ENCODE measurements around the gene XPA.
"Not testable (repeated sequence)": the region's sequence is repeated elsewhere in the genome, so short reads cannot be mapped to it uniquely, and the experiment has no call there.

The XPA gene

DNA sequence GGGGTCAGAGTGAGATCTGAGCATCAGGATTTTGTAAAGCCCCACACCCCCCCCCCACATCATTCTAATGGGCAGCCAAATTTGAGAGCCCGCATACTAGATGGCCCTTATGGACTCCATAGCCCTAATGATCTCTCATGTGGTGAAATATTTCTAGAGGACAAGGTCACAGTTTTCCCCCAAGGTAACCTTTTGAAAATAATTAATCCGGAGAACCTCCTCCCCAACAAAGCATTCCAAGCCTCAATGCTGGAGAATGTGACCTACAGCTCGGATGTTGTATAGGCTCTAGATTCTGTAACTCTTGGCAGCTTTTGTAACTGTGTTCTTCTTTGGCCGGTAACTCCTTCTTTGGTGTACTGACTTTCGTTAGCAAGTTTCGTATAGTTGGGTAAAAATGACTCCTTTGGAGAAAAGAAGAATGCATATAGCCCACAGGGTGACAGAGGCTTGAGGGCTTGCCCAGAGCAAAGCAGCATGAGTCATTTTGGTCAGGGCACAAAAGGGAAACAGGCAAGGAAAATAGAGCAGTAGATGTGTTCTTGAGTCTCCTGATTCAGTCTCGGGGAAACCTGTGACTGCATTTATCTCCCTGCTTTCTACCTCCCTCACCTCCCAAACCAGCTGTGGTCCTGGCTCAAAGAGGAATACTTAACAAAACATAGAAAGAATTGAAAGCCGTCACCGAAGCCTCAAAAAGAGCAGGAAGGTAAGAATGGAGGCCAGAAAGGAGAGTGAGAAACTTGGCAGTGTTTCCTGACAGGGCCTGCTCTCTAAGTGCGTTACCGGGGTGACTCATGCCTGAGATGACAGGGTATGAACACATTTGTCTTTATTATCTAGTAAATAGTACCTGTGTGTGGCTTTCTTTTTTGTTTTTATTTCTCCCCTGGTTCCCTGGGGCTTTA is 6.6 kb upstream of the XPA start:
- peak overlapping the region in 1 of 2 donors; percentile 62 for H3K27ac ChIP-seq
- TF ChIP-seq, protein P1, sequence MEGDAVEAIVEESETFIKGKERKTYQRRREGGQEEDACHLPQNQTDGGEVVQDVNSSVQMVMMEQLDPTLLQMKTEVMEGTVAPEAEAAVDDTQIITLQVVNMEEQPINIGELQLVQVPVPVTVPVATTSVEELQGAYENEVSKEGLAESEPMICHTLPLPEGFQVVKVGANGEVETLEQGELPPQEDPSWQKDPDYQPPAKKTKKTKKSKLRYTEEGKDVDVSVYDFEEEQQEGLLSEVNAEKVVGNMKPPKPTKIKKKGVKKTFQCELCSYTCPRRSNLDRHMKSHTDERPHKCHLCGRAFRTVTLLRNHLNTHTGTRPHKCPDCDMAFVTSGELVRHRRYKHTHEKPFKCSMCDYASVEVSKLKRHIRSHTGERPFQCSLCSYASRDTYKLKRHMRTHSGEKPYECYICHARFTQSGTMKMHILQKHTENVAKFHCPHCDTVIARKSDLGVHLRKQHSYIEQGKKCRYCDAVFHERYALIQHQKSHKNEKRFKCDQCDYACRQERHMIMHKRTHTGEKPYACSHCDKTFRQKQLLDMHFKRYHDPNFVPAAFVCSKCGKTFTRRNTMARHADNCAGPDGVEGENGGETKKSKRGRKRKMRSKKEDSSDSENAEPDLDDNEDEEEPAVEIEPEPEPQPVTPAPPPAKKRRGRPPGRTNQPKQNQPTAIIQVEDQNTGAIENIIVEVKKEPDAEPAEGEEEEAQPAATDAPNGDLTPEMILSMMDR (IDR thresholded peaks at IDR 0.05) = no peak
- DNase-seq (ENCODE audit: low spot score) = no peak

DNA sequence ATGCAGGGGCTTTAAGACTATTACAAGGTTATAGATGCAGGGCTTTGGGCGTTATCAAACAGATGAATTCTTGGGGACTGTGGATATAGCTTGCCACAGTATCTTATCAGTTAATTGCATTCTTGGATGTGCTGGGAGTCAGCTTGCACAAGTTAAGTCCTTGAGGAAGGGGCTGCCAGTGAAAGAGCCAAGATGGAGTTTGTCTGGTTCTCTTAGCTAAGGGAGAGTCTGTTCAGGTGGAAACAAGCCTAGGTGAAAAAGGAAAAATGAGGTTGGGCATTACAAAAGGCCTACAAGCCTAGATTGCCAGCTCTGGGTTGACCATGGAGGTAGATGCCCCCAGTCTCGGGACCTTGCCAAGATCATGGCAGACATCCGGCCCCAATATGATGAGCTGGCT is 2.7 kb upstream of the XPA start:
- H3K4me3 ChIP-seq; H3K27ac ChIP-seq; DNase-seq (ENCODE audit: low spot score): not testable (repeated sequence)

More for the DNA sequence above, 6.6 kb upstream of the XPA start:
- H3K4me3 ChIP-seq = no peak overlapping the region

DNA sequence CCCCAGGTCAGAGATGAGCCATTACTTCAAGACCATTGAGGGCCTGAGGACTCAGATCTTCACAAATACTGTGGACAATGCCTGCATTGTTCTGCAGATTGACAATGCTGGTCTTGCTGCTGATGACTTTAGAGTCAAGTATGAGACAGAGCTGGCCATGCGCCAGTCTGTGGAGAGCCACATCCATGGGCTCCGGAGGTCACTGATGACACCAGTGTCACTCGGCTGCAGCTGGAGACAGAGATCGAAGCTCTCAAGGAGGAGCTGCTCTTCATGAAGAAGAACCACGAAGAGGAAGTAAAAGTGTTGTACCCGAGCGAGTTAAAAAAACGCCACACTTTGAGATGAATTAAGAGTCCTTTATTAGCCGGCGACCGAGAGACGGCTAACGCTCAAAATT is 2.1 kb upstream of the XPA start:
- not testable (repeated sequence) for H3K27ac ChIP-seq; DNase-seq (ENCODE audit: low spot score); H3K4me3 ChIP-seq

DNA sequence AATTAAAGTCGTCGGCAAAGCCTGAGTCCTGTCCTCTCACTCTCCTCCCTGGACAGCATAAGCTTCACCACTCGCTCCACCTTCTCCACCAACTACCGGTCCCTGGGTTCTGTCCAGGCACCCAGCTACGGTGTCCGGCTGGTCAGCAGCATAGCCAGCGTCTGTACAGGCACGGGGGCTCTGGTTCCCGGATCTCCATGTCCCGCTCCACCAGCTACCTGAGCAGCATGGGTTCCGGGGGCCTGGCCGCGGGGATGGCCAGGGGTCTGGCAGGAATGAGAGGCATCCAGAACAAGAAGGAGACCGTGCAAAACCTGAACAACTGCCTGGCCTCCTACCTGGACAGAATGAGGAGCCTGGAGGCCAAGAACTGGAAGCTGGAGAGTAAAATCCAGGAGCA is 1.7 kb upstream of the XPA start:
- TF ChIP-seq, protein P1 (IDR thresholded peaks at IDR 0.05) = no peak
- Histone ChIP-seq H3K4me3 (no peak overlapping the region), H3K27ac (no peak overlapping the region)
- DNase-seq (ENCODE audit: low spot score) = no peak

DNA sequence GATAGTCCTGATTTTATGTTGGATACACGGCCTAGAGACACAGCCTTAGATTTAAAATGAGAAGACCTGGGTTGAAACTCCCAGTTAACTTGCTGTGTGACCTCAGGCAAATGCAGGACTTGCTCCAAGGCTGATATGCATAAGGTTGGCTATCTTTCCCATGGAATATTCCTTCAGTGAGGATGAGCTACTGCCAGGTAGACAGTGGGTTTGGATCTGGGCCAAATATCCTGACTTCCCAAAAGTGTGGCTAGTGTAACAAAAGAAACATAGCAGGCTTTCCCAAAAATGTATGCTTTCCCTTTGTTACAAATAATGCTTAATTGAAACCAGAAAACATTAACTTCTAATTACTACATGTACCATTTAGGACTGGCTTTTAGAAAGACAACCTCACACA is 697 bp upstream of the XPA start:
- DNase-seq (ENCODE audit: low spot score) = no peak
- TF ChIP-seq, protein P1 (IDR thresholded peaks at IDR 0.05) = no peak
- H3K27ac ChIP-seq = peak overlapping the region; percentile 94 to 95
- H3K4me3 ChIP-seq = peak overlapping the region; percentile 83

DNA sequence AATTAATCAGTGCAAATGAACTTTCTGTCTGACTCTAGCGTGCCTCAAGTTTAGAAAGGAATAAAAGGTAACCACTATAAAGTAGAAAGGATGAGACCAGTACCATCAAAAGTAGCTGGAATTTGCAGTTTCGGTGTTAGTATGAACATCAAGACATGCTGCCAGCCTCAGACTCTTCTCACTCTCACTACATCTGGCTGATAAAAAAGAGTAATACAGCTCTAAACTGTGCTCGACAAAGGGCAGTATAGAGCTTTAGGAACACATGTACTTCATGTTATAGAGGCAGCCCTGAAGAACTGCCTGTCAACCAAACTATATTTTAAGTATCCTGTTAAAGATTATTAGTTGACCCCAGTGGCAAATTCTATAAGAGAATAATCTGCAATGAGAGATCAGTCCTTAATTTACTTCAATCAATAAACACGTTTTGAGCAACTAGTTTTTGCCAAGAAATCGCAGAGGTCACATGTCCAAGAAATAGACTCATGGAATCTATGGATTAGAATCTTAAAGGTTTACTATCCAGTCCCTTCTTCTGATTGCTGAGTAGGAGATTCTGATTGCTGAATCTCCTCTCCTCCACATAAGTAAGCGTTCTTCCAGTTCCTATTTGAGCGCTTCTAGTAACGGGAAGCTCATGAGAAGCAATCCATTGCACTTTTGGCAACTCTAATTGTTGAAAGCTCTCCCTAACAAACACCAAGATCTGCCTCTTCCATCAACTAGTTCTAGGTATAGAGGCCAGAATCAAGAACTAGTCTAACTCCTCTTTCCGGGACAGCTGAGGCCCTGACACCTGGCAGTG is 941 bp downstream of the XPA start:
- TF ChIP-seq, protein P1 (IDR thresholded peaks at IDR 0.05) = no peak
- Histone ChIP-seq H3K27ac (peak overlapping the region; percentile 94 to 95), H3K4me3 (peak overlapping the region; percentile 83)
- no peak for DNase-seq (ENCODE audit: low spot score)

DNA sequence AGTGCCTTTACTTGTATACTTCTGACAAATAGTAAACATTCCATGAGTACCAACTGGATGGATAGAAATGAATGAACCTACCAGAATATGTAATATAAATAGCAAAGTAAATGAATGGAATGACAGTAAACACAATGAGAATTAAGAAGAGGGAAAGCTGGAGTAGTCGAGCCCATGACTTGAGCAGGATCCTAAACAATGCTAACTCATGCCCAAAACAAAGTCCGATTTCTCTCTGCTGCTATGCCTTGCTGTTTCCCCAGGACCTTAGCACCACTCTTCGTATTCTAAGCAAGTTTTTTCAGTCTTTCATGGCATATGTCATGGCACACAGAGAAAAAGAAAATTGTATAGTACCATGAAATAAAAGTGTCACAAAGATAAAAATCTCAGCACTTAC is 1.8 kb downstream of the XPA start:
- no peak for DNase-seq (ENCODE audit: low spot score)
- Histone ChIP-seq H3K4me3 (peak overlapping the region; percentile 17), H3K27ac (no peak overlapping the region)
- TF ChIP-seq, protein P1 (IDR thresholded peaks at IDR 0.05) = no peak

DNA sequence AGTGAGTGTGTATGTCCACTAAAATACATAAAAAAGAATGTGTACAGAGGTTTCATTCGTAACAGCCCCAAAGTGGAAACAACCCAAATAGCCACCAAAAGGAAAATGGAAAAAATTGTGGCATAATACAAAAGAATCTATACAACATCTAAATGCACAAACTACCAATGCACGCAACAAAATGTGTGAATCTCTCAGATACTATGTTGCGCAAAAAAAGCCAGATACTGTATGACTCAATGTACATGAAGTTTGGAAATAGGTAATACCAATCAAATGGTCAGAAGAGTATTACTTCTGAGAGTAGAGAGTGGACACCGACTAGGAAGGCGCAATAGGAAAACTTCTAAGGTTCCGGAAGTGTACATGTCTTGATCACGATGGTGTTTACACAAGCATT is 2.4 kb downstream of the XPA start:
- Histone ChIP-seq H3K4me3 (peak overlapping the region; percentile 17), H3K27ac (no peak overlapping the region)
- no peak for DNase-seq (ENCODE audit: low spot score)
- TF ChIP-seq, protein P1 (IDR thresholded peaks at IDR 0.05) = no peak
